Right atrium auricular region (tissue), 2 donors: ENCODE data around the gene SLC5A10. TPM values are rescaled to one million over a fixed set of nuclear protein-coding genes. Genes with fewer than 3 reads are reported as not detected.

Experiments used
- DNase-seq: peaks from one replicate; pipeline ENCODE4 v3.0.0-alpha.2; 2019; ENCODE audit warnings: low spot score
- H3K27ac ChIP-seq, 2 donors: fragments of 200-600 bp; sonication (generic); 1 replicate in 1 of 2; 2 replicates in 1 of 2; pipeline ENCODE4 v1.5.1; 2016 to 2019
- H3K27me3 ChIP-seq, 2 donors: fragments of 200-600 bp; sonication (generic); one replicate each; pipeline versions ENCODE4 v1.5.1 to v1.6.0; 2017 to 2019
- H3K36me3 ChIP-seq: fragments of 200-600 bp; sonication (generic); one replicate; pipeline ENCODE4 v1.5.1; 2016
- H3K4me1 ChIP-seq, 2 donors: fragments of 200-600 bp; sonication (generic); one replicate each; pipeline versions ENCODE4 v1.5.1 to v1.6.0; 2017 to 2019
- H3K4me3 ChIP-seq, 2 donors: fragments of 200-600 bp; sonication (generic); 1 replicate in 1 of 2; 2 replicates in 1 of 2; pipeline ENCODE4 v1.5.1; 2017 to 2019; ENCODE audit warnings: mild to moderate bottlenecking in 1 of 2, moderate library complexity in 1 of 2
- H3K9me3 ChIP-seq, 2 donors: fragments of 200-600 bp; sonication (generic); one replicate each; pipeline ENCODE4 v1.5.1; 2019
- CTCF ChIP-seq, 2 donors: fragments of 200-600 bp; sonication (generic); IDR thresholded peaks; one replicate each; pipeline ENCODE4 v1.5.1; 2019; ENCODE audit warnings: antibody characterized with exemption in 2 of 2
- total RNA-seq, 2 donors: library from RNA; depleted of rRNA; stranded (reverse); fragments of >200 nt; gene quantifications; one replicate each; pipeline ENCODE4 v1.1.0, GENCODE V29; 2016

Gene SLC5A10
- total RNA-seq, 2 donors from 2014 or later: 0.16 TPM; not detected in 1

- H3K27ac ChIP-seq: peak overlapping the region in 1 of 2 donors; percentile 92
- H3K9me3 ChIP-seq: peaks cover 0 to 7% of the 10 kb centered on the region in 2 donors
- no peak for TF ChIP-seq CTCF (IDR thresholded peaks at IDR 0.05)
- no peak for DNase-seq
- peaks cover 0 to 41% of the 10 kb centered on the region in 2 donors for H3K4me1 ChIP-seq
- no peaks in the 10 kb centered on the region for H3K36me3 ChIP-seq
- H3K27me3 ChIP-seq: no peaks in the 10 kb centered on the region
- H3K4me3 ChIP-seq: no peak overlapping the region
These were observed 43.3 kb downstream of the SLC5A10 start for GRCh38 chr17:18995220-18995619.

- Histone ChIP-seq H3K9me3 (peaks cover 0 to 7% of the 10 kb centered on the region in 2 donors), H3K27me3 (no peaks in the 10 kb centered on the region), H3K4me1 (peaks cover 0 to 47% of the 10 kb centered on the region in 2 donors), H3K4me3 (no peak overlapping the region), H3K36me3 (no peaks in the 10 kb centered on the region), H3K27ac (peak overlapping the region; percentile 84 to 92)
- DNase-seq: no peak
- TF ChIP-seq CTCF (IDR thresholded peaks at IDR 0.05): no peak
These were observed 44.5 kb downstream of the SLC5A10 start for GRCh38 chr17:18996458-18996857.

- no peak for DNase-seq
- TF ChIP-seq CTCF (IDR thresholded peaks at IDR 0.05): no peak
- Histone ChIP-seq H3K4me3 (no peak overlapping the region), H3K27ac (peak overlapping the region; percentile 84 to 92), H3K27me3 (no peaks in the 10 kb centered on the region), H3K4me1 (peaks cover 0 to 57% of the 10 kb centered on the region in 2 donors), H3K9me3 (peaks cover 0 to 7% of the 10 kb centered on the region in 2 donors), H3K36me3 (no peaks in the 10 kb centered on the region)
These were observed 45.8 kb downstream of the SLC5A10 start for GRCh38 chr17:18997650-18998196.

GRCh38 chr17:18999394-18999793 lies 47.4 kb downstream of the SLC5A10 start:
- peak overlapping the region; percentile 84 to 92 for H3K27ac ChIP-seq
- H3K9me3 ChIP-seq: peaks cover 0 to 7% of the 10 kb centered on the region in 2 donors
- H3K4me3 ChIP-seq: no peak overlapping the region
- H3K27me3 ChIP-seq: no peaks in the 10 kb centered on the region
- no peak for DNase-seq
- H3K4me1 ChIP-seq: peaks cover 0 to 74% of the 10 kb centered on the region in 2 donors
- TF ChIP-seq CTCF (IDR thresholded peaks at IDR 0.05): no peak
- H3K36me3 ChIP-seq: no peaks in the 10 kb centered on the region

GRCh38 chr17:18999911-19000310 lies 47.9 kb downstream of the SLC5A10 start:
- peaks cover 0 to 7% of the 10 kb centered on the region in 2 donors for H3K9me3 ChIP-seq
- no peak for TF ChIP-seq CTCF (IDR thresholded peaks at IDR 0.05)

More at GRCh38 chr17:18999911-19000310, 47.9 kb downstream of the SLC5A10 start:
- H3K27me3 ChIP-seq: no peaks in the 10 kb centered on the region
- no peaks in the 10 kb centered on the region for H3K36me3 ChIP-seq
- H3K4me1 ChIP-seq: peaks cover 0 to 77% of the 10 kb centered on the region in 2 donors
- no peak for DNase-seq
- H3K27ac ChIP-seq: peak overlapping the region; percentile 84 to 92
- H3K4me3 ChIP-seq: no peak overlapping the region
